Body of pancreas (tissue), 4 donors: ENCODE results near the gene DSC3.
A peak's percentile ranks its signal among the peaks of the same experiment; 100 is the strongest.

ENCODE experiments used
- CTCF ChIP-seq, 7 experiments: fragments of 450-650 bp in 4 of 7; fragments of 200-600 bp in 3 of 7; sonication (generic) in 3 of 7; IDR thresholded peaks; one replicate each; pipeline ENCODE4 v1.5.1; 2016 to 2019; ENCODE audit warnings: antibody characterized with exemption in 7 of 7
- POLR2A ChIP-seq, 3 donors: fragments of 450-650 bp; IDR thresholded peaks; one replicate each; pipeline ENCODE4 v1.6.1; 2016; ENCODE audit warnings: antibody characterized with exemption in 3 of 3, mild to moderate bottlenecking in 2 of 3

GRCh38 chr18:30999186-30999585, 43.4 kb downstream of the DSC3 start:
- peak in 5 of 7 experiments; percentile 21 to 35 (median 33) for TF ChIP-seq CTCF (IDR thresholded peaks at IDR 0.05)
- TF ChIP-seq POLR2A (IDR thresholded peaks at IDR 0.05) = no peak
